H1 (cell line): ENCODE results near the gene MUS81. TPM values are rescaled to one million over a fixed set of nuclear protein-coding genes. Genes with fewer than 3 reads are reported as not detected.

Source experiments
- CTCF ChIA-PET: fragments of 300-600 bp; sonication (Branson Sonifier 250); formaldehyde crosslinking; loops from one replicate; lab custom pipeline; 2021; ENCODE audit not compliant: partially characterized antibody; lab: Charles Lee
- POLR2A ChIA-PET: fragments of 300-600 bp; sonication (Branson Sonifier 250); formaldehyde crosslinking; loops from one replicate; lab custom pipeline; 2021; ENCODE audit warnings: inconsistent platforms; ENCODE audit not compliant: partially characterized antibody; lab: Charles Lee
- DNase-seq, 2 experiments: peaks; one replicate each; pipeline versions ENCODE4 v3.0.0 to v3.0.0-alpha.2; 2010 to 2022; ENCODE audit warnings: low spot score in 2 of 2, low read depth in 1 of 2, mixed read lengths in 1 of 2
- FAIRE-seq: peaks from 2 replicates; lab custom pipeline; 2011; peaks lifted over from hg19 to GRCh38; lab: Jason Lieb, UNC
- H2AFZ ChIP-seq: 2 replicates; pipeline ENCODE4 v1.8.1; 2012; ENCODE audit warnings: low read length, inconsistent platforms
- H2AK5ac ChIP-seq: 2 replicates; pipeline ENCODE4 v1.6.1; 2013; ENCODE audit warnings: low read depth, low read length
- H2BK120ac ChIP-seq: replicated peaks from 2 replicates; pipeline ENCODE3; 2013; ENCODE audit warnings: low read depth, low read length, inconsistent platforms
- H2BK12ac ChIP-seq: 2 replicates; pipeline ENCODE4 v1.6.1; 2013; ENCODE audit warnings: low read depth, low read length
- H2BK15ac ChIP-seq: 2 replicates; pipeline ENCODE4 v1.6.1; 2013; ENCODE audit warnings: low read length
- H2BK20ac ChIP-seq: 2 replicates; pipeline ENCODE4 v1.6.1; 2013; ENCODE audit warnings: low read length
- H2BK5ac ChIP-seq: 2 replicates; pipeline ENCODE4 v1.6.1; 2013; ENCODE audit warnings: low read depth, low read length
- H3K14ac ChIP-seq: 2 replicates; pipeline ENCODE4 v1.6.1; 2013; ENCODE audit warnings: inconsistent platforms; ENCODE audit not compliant: insufficient read length
- H3K18ac ChIP-seq: 2 replicates; pipeline ENCODE4 v1.6.1; 2013; ENCODE audit warnings: low read length; ENCODE audit errors: extremely low read depth
- H3K23ac ChIP-seq: 2 replicates; pipeline ENCODE4 v1.6.1; 2013; ENCODE audit warnings: inconsistent platforms; ENCODE audit not compliant: insufficient read length
- H3K23me2 ChIP-seq: 2 replicates; pipeline ENCODE4 v1.6.1; 2013; ENCODE audit warnings: low read depth, low read length
- H3K27ac ChIP-seq: 2 replicates; pipeline ENCODE4 v1.6.1; 2011; ENCODE audit warnings: low read depth, low read length, inconsistent platforms
- H3K27me3 ChIP-seq, 4 experiments: replicated peaks in 1 of 4; 1 replicate in 1 of 4; 2 replicates in 3 of 4; pipeline versions ENCODE4 v1.6.1 to v1.8.1; 2011 to 2013; ENCODE audit warnings: low read length in 3 of 4, mild to moderate bottlenecking in 3 of 4, inconsistent platforms in 2 of 4, mixed read lengths in 2 of 4, moderate library complexity in 1 of 4; ENCODE audit not compliant: control insufficient read depth in 3 of 4, insufficient read depth in 3 of 4; ENCODE audit errors: extremely low read depth in 1 of 4
- H3K36me3 ChIP-seq, 4 experiments: 2 replicates each; pipeline versions ENCODE4 v1.6.1 to v1.8.1; 2011 to 2013; ENCODE audit warnings: mild to moderate bottlenecking in 4 of 4, low read length in 3 of 4, moderate library complexity in 2 of 4, control low read depth in 1 of 4, inconsistent platforms in 1 of 4; ENCODE audit not compliant: insufficient read depth in 4 of 4, control insufficient read depth in 2 of 4
- H3K4ac ChIP-seq: replicated peaks from 2 replicates; pipeline ENCODE3; 2013; ENCODE audit warnings: low read length, low read depth, mixed read lengths, inconsistent platforms; ENCODE audit not compliant: insufficient read length
- H3K4me1 ChIP-seq, 4 experiments: replicated peaks in 1 of 4; 1 replicate in 1 of 4; 2 replicates in 3 of 4; pipeline versions ENCODE4 v1.6.1 to v1.8.1; 2011 to 2013; ENCODE audit warnings: low read length in 3 of 4, inconsistent platforms in 2 of 4, mixed read lengths in 1 of 4; ENCODE audit not compliant: insufficient read depth in 4 of 4, control insufficient read depth in 3 of 4
- H3K4me2 ChIP-seq, 2 experiments: 2 replicates each; pipeline versions ENCODE4 v1.6.1 to v1.8.1; 2011 to 2013; ENCODE audit warnings: low read depth in 2 of 2, low read length in 2 of 2, control low read depth in 1 of 2, inconsistent platforms in 1 of 2, mild to moderate bottlenecking in 1 of 2; ENCODE audit not compliant: insufficient read depth in 1 of 2
- H3K4me3 ChIP-seq, 4 experiments: fragments of 200-600, 300-600 bp in 1 of 4; sonication (generic), shearing (Covaris generic), sonication (Bioruptor Twin) in 1 of 4; 2 replicates each; pipeline versions ENCODE4 v1.5.1 to v1.8.1; 2011 to 2016; ENCODE audit warnings: low read length in 4 of 4, low read depth in 3 of 4, control low read depth in 2 of 4, inconsistent platforms in 2 of 4, mild to moderate bottlenecking in 2 of 4, mixed read lengths in 1 of 4, moderate library complexity in 1 of 4; ENCODE audit not compliant: insufficient read depth in 2 of 4; ENCODE audit errors: extremely low read depth in 1 of 4
- H3K56ac ChIP-seq: replicated peaks from 2 replicates; pipeline ENCODE3; 2013; ENCODE audit warnings: low read depth, mild to moderate bottlenecking, mixed read lengths, low read length, inconsistent platforms; ENCODE audit not compliant: insufficient read length
- H3K79me1 ChIP-seq: 2 replicates; pipeline ENCODE4 v1.6.1; 2013; ENCODE audit warnings: low read depth, low read length, control low read depth
- H3K79me2 ChIP-seq, 2 experiments: 2 replicates each; pipeline versions ENCODE4 v1.6.1 to v1.8.1; 2012 to 2013; ENCODE audit warnings: low read length in 2 of 2, mild to moderate bottlenecking in 2 of 2, inconsistent platforms in 1 of 2; ENCODE audit not compliant: insufficient read depth in 2 of 2, control insufficient read depth in 1 of 2
- H3K9ac ChIP-seq, 4 experiments: replicated peaks in 1 of 4; 1 replicate in 1 of 4; 2 replicates in 3 of 4; pipeline versions ENCODE4 v1.6.1 to v1.8.1; 2011 to 2013; ENCODE audit warnings: low read depth in 3 of 4, low read length in 3 of 4, control low read depth in 2 of 4, mild to moderate bottlenecking in 2 of 4, moderate library complexity in 2 of 4, inconsistent platforms in 1 of 4; ENCODE audit errors: extremely low read depth in 1 of 4
- H3K9me3 ChIP-seq, 2 experiments: 2 replicates each; pipeline versions ENCODE4 v1.6.1 to v1.8.1; 2012 to 2013; ENCODE audit warnings: mild to moderate bottlenecking in 2 of 2, moderate library complexity in 2 of 2, control low read depth in 1 of 2, inconsistent platforms in 1 of 2, low read depth in 1 of 2, low read length in 1 of 2, mixed read lengths in 1 of 2; ENCODE audit not compliant: insufficient read depth in 2 of 2
- H4K20me1 ChIP-seq, 2 experiments: replicated peaks in 1 of 2; 2 replicates each; pipeline versions ENCODE3 to v1.8.1; 2011 to 2013; ENCODE audit warnings: inconsistent platforms in 2 of 2, low read length in 2 of 2, mild to moderate bottlenecking in 1 of 2; ENCODE audit not compliant: insufficient read depth in 2 of 2, control insufficient read depth in 1 of 2
- H4K5ac ChIP-seq: 2 replicates; pipeline ENCODE4 v1.6.1; 2013; ENCODE audit warnings: low read length, low read depth, mixed read lengths, inconsistent platforms; ENCODE audit not compliant: insufficient read length
- H4K8ac ChIP-seq: 2 replicates; pipeline ENCODE4 v1.8.0; 2013; ENCODE audit warnings: mild to moderate bottlenecking, moderate library complexity, low read length, inconsistent platforms; ENCODE audit not compliant: insufficient read depth; ENCODE audit errors: extremely low read depth
- H4K91ac ChIP-seq: replicated peaks from 2 replicates; pipeline ENCODE3; 2013; ENCODE audit warnings: low read length, mixed read lengths, inconsistent platforms; ENCODE audit not compliant: insufficient read length
- CHD2 ChIP-seq: IDR thresholded peaks from 2 replicates; pipeline ENCODE4 v1.6.1; 2012; ENCODE audit warnings: low read length, improper control_type of control experiment
- EZH2 ChIP-seq: fragments of 200-600 bp; sonication (generic); IDR thresholded peaks from 2 replicates; pipeline ENCODE4 v1.7.1; 2012; ENCODE audit warnings: low read depth, mild to moderate bottlenecking, moderate library complexity, low read length, inconsistent platforms; ENCODE audit not compliant: severe bottlenecking
- HDAC2 ChIP-seq, 2 experiments: fragments of 300-600 bp in 1 of 2; sonication (generic) in 1 of 2; IDR thresholded peaks; 2 replicates each; pipeline ENCODE4 v1.6.1; 2011 to 2012; ENCODE audit warnings: low read depth in 2 of 2, low read length in 2 of 2, mild to moderate bottlenecking in 2 of 2, moderate library complexity in 2 of 2, borderline replicate concordance in 1 of 2, inconsistent platforms in 1 of 2
- JUN ChIP-seq: IDR thresholded peaks from 2 replicates; pipeline ENCODE4 v1.6.1; 2011; ENCODE audit warnings: low read depth, mild to moderate bottlenecking, improper control_type of control experiment, low read length
- MAFK ChIP-seq: IDR thresholded peaks from 2 replicates; pipeline ENCODE4 v1.6.1; 2012; ENCODE audit warnings: low read depth, mild to moderate bottlenecking, improper control_type of control experiment, low read length
- PHF8 ChIP-seq: fragments of 200-600 bp; sonication (generic); conservative IDR thresholded peaks from 2 replicates; pipeline ENCODE4 v1.7.1; 2012; ENCODE audit warnings: low read depth, mild to moderate bottlenecking, inconsistent platforms, low read length, moderate library complexity
- SIX5 ChIP-seq: IDR thresholded peaks from 2 replicates; pipeline ENCODE4 v1.6.1; 2011; ENCODE audit warnings: mild to moderate bottlenecking, low read depth, low read length
- SRF ChIP-seq: IDR thresholded peaks from 2 replicates; pipeline ENCODE4 v1.6.1; 2011; ENCODE audit warnings: mild to moderate bottlenecking, low read depth, low read length, moderate library complexity
- TAF1 ChIP-seq: IDR thresholded peaks from 2 replicates; pipeline ENCODE4 v1.6.1; 2011; ENCODE audit warnings: mild to moderate bottlenecking, low read depth, low read length
- WGBS, 2 experiments: shearing (Covaris generic) in 1 of 2; methylation state at CpG; one replicate each; pipeline versions ENCODE4 v1.1.6 to v1.1.7; 2013 to 2015; ENCODE audit warnings: low lambda C conversion rate in 2 of 2, mixed read lengths in 2 of 2, inconsistent platforms in 1 of 2, low coverage in 1 of 2, missing lambda C conversion rate in 1 of 2; ENCODE audit not compliant: insufficient replicate concordance in 2 of 2, insufficient coverage in 1 of 2, insufficient read length in 1 of 2; ENCODE audit errors: extremely low coverage in 1 of 2, missing lambda C conversion rate in 1 of 2; 5-methylcytosine and 5-hydroxymethylcytosine counted together
- polyA plus RNA-seq, 7 experiments: library from polyadenylated mRNA; depleted of rRNA in 3 of 7; stranded (reverse) in 5 of 7; unstranded in 2 of 7; fragments of >200 nt in 5 of 7; fragments of 200-250 nt in 2 of 7; gene quantifications; 1 replicate in 5 of 7; 2 replicates in 1 of 7; 4 replicates in 1 of 7; pipeline versions ENCODE4 v1.2.1 to v1.2.3, GENCODE V29; 2011 to 2013; ENCODE audit warnings: missing spikeins in 2 of 7, mixed read lengths in 2 of 7
- total RNA-seq: library from RNA; stranded (reverse); fragmentation: NEBNext Ultra II Directional; extraction: Animal tissue kit (Norgen Biotek cat#: 25700); gene quantifications from 2 replicates; pipeline ENCODE4 v1.2.1, GENCODE V29; 2021

MUS81 gene
- total and polyA plus RNA-seq, 2 of the 8 experiments (the other 6 are each of a cell fraction or from before 2014, with no cell fraction given), result 30.2 to 31.5 TPM

DNA sequence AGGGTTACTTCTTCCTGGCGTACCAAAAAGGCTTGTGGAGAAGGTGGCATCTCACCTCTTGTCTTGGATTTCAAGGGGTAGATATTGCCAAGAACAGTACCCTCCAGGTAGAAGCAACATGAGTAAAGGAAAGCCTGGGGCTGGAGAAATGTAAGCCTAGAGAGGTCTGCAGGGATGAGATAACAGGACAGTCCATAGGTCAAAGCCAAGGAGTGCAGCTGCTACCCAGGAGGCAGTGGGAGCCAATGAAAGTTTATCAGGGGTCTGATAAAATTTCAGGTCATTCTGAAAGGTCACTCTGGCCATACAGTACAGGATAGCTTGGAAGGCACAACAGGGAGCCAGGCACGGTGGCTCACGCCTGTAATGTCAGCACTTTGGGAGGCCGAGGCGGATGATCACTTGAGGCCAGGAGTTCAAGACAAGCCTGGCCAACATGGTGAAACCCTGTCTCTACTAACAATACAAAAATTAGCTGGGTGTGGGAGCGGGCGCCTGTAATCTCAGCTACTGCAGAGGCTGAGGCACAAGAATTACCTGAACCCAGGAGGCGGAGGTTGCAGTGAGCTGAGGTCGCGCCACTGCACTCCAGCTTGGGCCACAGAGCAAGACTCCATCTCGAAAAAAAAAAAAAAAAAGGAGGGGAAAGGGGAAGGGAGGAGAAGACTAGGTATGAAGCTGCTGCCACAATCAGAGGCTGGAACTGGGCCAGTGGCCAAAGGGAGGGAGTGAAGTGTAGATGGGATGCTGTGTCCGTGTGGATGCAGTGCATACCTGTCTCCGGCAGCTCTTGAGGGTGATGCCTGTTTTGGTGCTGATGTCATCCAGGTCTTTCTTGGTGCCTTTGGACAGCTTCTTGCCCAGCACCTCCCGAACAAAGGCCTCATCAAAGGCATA lies 26.8 kb downstream of the MUS81 start:
- FAIRE-seq (no peak), DNase-seq (no peak)
- Histone ChIP-seq H2AK5ac (no peak overlapping the region), H3K27me3 (peaks cover 0 to 14% (median 8%) of the 10 kb centered on the region in 4 experiments; a peak in 6 of 7 replicates), H4K91ac (no peak overlapping the region), H3K79me2 (peaks cover 0 to 4% of the 10 kb centered on the region in 2 experiments; a peak in 1 of 4 replicates), H2BK120ac (no peak overlapping the region), H2BK15ac (no peak overlapping the region), H3K18ac (no peak overlapping the region), H4K20me1 (peaks cover 6 to 7% of the 10 kb centered on the region in 2 experiments), H3K36me3 (peaks cover 8 to 22% (median 18%) of the 10 kb centered on the region in 4 experiments; a peak in 7 of 8 replicates), H3K23me2 (peaks cover 25% of the 10 kb centered on the region), H3K79me1 (no peaks in the 10 kb centered on the region), H2BK20ac (no peak overlapping the region), H4K8ac (no peak overlapping the region), H3K9me3 (no peaks in the 10 kb centered on the region), H2BK12ac (no peak overlapping the region), H4K5ac (no peak overlapping the region), H3K56ac (no peak overlapping the region), H3K4me2 (peak overlapping the region; percentile 94 to 97), H3K9ac (peak overlapping the region in 2 of 4 experiments; percentile 58 to 69; a peak in 2 of 7 replicates), H2BK5ac (0 out of 2 replicates have a peak overlapping the region, but pooled peaks have one; percentile 87), H3K4ac (no peak overlapping the region), H3K14ac (no peak overlapping the region), H3K4me3 (peak overlapping the region; percentile 73 to 84 (median 79)), H3K27ac (0 out of 2 replicates have a peak overlapping the region, but pooled peaks have one; percentile 75), H3K4me1 (peaks cover 0 to 19% (median 11%) of the 10 kb centered on the region in 4 experiments; a peak in 5 of 7 replicates), H2AFZ (no peak overlapping the region), H3K23ac (no peak overlapping the region)
- WGBS, 2 experiments, result 86% methylated on average over 10 of the region's 14 CpGs; no CpG with 5 or more reads in 1 of the 2 experiments
- ChIA-PET CTCF (interaction anchor here (0.6 to 19.6 kb wide), 34 partner anchors 10 to 224 kb away, joined by 3 to 283 read pairs (median 8); partner anchors contain the start of genes AP5B1, CFL1, CTSW and EFEMP2), POLR2A (interaction anchor here (0.6 to 39.7 kb wide), 8 partner anchors 16 to 175 kb away, joined by 3 to 1071 read pairs (median 4); partner anchors contain the start of genes CFL1, EFEMP2, KAT5 and MUS81)
- no peak for TF ChIP-seq CHD2
- no peak for TF ChIP-seq JUN
- no peak for TF ChIP-seq PHF8
- TF ChIP-seq MAFK, result no peak
- TF ChIP-seq EZH2, result no peak
- no peak for TF ChIP-seq TAF1
- no peak for TF ChIP-seq SRF
- TF ChIP-seq SIX5, result no peak
- no peak for TF ChIP-seq HDAC2 (IDR thresholded peaks at IDR 0.05; ENCODE audit: borderline replicate concordance in 1 of 2, low read depth in 2 of 2, low read length in 2 of 2)
